GM12878 (cell line): Measurements from ENCODE around the gene CELSR1.

Source experiments
- BHLHE40 ChIP-seq, 2 experiments: fragments of 450-650 bp in 1 of 2; IDR thresholded peaks; 2 replicates each; pipeline ENCODE4 v1.6.1; 2011 to 2017; ENCODE audit warnings: low read depth in 2 of 2, borderline replicate concordance in 1 of 2, improper control_type of control experiment in 1 of 2, low read length in 1 of 2, mild to moderate bottlenecking in 1 of 2
- CBX5 ChIP-seq: sonication (generic); IDR thresholded peaks from 2 replicates; pipeline ENCODE4 v1.6.1; 2016; ENCODE audit warnings: low read depth, moderate library complexity, mild to moderate bottlenecking, inconsistent platforms
- EZH2 ChIP-seq: IDR thresholded peaks from 2 replicates; pipeline ENCODE4 v1.6.1; 2012; ENCODE audit warnings: low read depth, mild to moderate bottlenecking, control low read depth, inconsistent platforms, low read length, borderline replicate concordance; ENCODE audit not compliant: control insufficient read depth
- JUND ChIP-seq: IDR thresholded peaks from 2 replicates; pipeline ENCODE4 v1.6.1; 2012; ENCODE audit warnings: low read depth, mild to moderate bottlenecking, low read length, improper control_type of control experiment, moderate library complexity
- MTA2 ChIP-seq: fragments of 450-650 bp; IDR thresholded peaks from 2 replicates; pipeline ENCODE4 v1.6.1; 2016; ENCODE audit warnings: low read depth, mild to moderate bottlenecking, moderate library complexity
- POLR2A ChIP-seq: IDR thresholded peaks from 2 replicates; pipeline ENCODE4 v1.6.1; 2011; ENCODE audit warnings: low read depth, mild to moderate bottlenecking, low read length
- TF ChIP-seq, protein P1 (sequence below), 3 experiments: IDR thresholded peaks in 2 of 3; conservative IDR thresholded peaks in 1 of 3; 2 replicates each; pipeline ENCODE4 v1.5.1; 2011; ENCODE audit warnings: low read depth in 3 of 3, low read length in 3 of 3, mild to moderate bottlenecking in 3 of 3, control low read depth in 2 of 3, moderate library complexity in 2 of 3, inconsistent platforms in 1 of 3, mixed read lengths in 1 of 3; ENCODE audit not compliant: control insufficient read depth in 2 of 3, insufficient read depth in 1 of 3; ENCODE audit errors: extremely low read depth in 1 of 3

DNA sequence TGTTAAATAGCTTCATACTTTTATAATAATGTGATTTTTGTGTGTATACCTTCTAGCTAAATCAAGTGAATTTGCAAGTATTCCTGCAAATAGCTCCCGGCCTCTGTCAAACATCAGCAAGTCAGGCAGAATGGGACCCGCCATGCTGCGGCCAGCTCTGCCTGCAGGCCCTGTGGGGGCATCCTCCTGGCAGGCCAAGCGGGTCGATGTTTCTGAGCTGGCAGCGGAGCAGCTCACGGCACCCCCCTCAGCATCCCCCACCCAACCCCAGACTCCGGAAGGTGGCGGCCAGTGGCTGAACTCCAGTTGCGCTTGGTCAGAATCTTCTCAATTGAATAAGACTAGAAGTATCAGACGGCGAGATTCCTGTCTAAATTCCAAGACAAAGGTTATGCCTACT, 221.4 kb downstream of the CELSR1 start:
- TF ChIP-seq BHLHE40 (IDR thresholded peaks at IDR 0.05; ENCODE audit: borderline replicate concordance in 1 of 2, low read depth in 2 of 2, low read length in 1 of 2) = no peak
- no peak for TF ChIP-seq CBX5
- TF ChIP-seq, protein P1, sequence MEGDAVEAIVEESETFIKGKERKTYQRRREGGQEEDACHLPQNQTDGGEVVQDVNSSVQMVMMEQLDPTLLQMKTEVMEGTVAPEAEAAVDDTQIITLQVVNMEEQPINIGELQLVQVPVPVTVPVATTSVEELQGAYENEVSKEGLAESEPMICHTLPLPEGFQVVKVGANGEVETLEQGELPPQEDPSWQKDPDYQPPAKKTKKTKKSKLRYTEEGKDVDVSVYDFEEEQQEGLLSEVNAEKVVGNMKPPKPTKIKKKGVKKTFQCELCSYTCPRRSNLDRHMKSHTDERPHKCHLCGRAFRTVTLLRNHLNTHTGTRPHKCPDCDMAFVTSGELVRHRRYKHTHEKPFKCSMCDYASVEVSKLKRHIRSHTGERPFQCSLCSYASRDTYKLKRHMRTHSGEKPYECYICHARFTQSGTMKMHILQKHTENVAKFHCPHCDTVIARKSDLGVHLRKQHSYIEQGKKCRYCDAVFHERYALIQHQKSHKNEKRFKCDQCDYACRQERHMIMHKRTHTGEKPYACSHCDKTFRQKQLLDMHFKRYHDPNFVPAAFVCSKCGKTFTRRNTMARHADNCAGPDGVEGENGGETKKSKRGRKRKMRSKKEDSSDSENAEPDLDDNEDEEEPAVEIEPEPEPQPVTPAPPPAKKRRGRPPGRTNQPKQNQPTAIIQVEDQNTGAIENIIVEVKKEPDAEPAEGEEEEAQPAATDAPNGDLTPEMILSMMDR (IDR thresholded peaks at IDR 0.05 in 2 of 3, conservative IDR thresholded peaks at IDR 0.05 in 1 of 3; ENCODE audit: control insufficient read depth in 2 of 3, extremely low read depth in 1 of 3, insufficient read depth in 1 of 3, low read depth in 3 of 3, low read length in 3 of 3) = no peak
- no peak for TF ChIP-seq EZH2
- TF ChIP-seq JUND = no peak
- TF ChIP-seq POLR2A = no peak
- no peak for TF ChIP-seq MTA2
